Immature natural killer cell (primary cell): ENCODE results near the gene FRMPD4. TPM values are rescaled to one million over a fixed set of nuclear protein-coding genes. Genes with fewer than 3 reads are reported as not detected.

Source experiments
- DNase-seq, 3 donors: peaks; one replicate each; pipeline ENCODE4 v3.0.0; 2022; ENCODE audit warnings: mixed read lengths in 1 of 3
- H3K27ac Mint-ChIP-seq, 6 donors: one replicate each; pipeline ENCODE4 v1.8.0; 2020; ENCODE audit warnings: mixed read lengths in 6 of 6, mild to moderate bottlenecking in 5 of 6, inconsistent platforms in 4 of 6, moderate library complexity in 3 of 6
- H3K27me3 Mint-ChIP-seq, 3 donors: one replicate each; pipeline ENCODE4 v1.8.0; 2020 to 2021; ENCODE audit warnings: low read depth in 3 of 3, mild to moderate bottlenecking in 3 of 3, mixed read lengths in 3 of 3, moderate library complexity in 3 of 3, inconsistent platforms in 1 of 3
- H3K36me3 Mint-ChIP-seq, 3 donors: one replicate each; pipeline ENCODE4 v1.8.0; 2020; ENCODE audit warnings: mixed read lengths in 3 of 3, inconsistent platforms in 2 of 3, mild to moderate bottlenecking in 2 of 3
- H3K4me1 Mint-ChIP-seq, 2 donors: one replicate each; pipeline ENCODE4 v1.8.0; 2020; ENCODE audit warnings: inconsistent platforms in 2 of 2, mild to moderate bottlenecking in 2 of 2, mixed read lengths in 2 of 2, moderate library complexity in 1 of 2
- H3K4me3 Mint-ChIP-seq, 5 donors: one replicate each; pipeline ENCODE4 v1.8.0; 2020; ENCODE audit warnings: mild to moderate bottlenecking in 5 of 5, mixed read lengths in 5 of 5, inconsistent platforms in 3 of 5, moderate library complexity in 3 of 5
- H3K9me3 Mint-ChIP-seq, 6 donors: one replicate each; pipeline ENCODE4 v1.8.0; 2020; ENCODE audit warnings: mild to moderate bottlenecking in 6 of 6, mixed read lengths in 6 of 6, inconsistent platforms in 4 of 6, moderate library complexity in 3 of 6
- polyA plus RNA-seq, 3 donors: library from polyadenylated mRNA; unstranded; fragments of 300-500 nt; fragmentation: Illumina TruSeq; gene quantifications; one replicate each; pipeline ENCODE4 v1.2.3, GENCODE V29; 2021

The FRMPD4 gene
- polyA plus RNA-seq, 3 donors from 2014 or later, result not detected

DNA sequence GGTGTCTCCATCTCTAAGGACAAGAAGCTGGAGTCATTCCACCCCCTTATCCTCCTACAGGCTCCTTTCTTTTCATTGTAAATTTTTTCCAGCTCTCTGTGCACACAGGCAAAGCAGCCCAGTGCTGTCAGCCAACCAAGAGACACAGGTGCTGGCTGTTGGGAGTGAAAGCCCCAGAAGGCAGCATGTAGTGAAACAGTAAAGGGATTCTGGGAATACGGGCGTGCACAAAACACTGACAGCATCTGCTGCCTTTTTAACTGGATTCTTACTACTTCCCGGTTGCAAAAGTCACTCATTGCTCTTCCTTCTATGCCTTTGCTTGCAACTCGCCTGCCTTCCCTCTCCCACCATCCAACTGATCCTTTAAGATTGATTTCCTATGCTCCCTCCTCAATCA lies 444.4 kb downstream of the FRMPD4 start:
- H3K4me1 Mint-ChIP-seq, result no peaks in the 10 kb centered on the region
- peaks cover 0 to 4% (median 4%) of the 10 kb centered on the region in 3 donors for H3K27me3 Mint-ChIP-seq
- H3K27ac Mint-ChIP-seq, result no peak overlapping the region
- no peak overlapping the region for H3K4me3 Mint-ChIP-seq
- no peaks in the 10 kb centered on the region for H3K9me3 Mint-ChIP-seq
- no peaks in the 10 kb centered on the region for H3K36me3 Mint-ChIP-seq
- DNase-seq, result no peak

- no peak for DNase-seq
- Mint-ChIP-seq H3K4me1 (no peaks in the 10 kb centered on the region), H3K9me3 (no peaks in the 10 kb centered on the region), H3K27ac (no peak overlapping the region), H3K36me3 (no peaks in the 10 kb centered on the region), H3K4me3 (no peak overlapping the region), H3K27me3 (peaks cover 0 to 4% (median 4%) of the 10 kb centered on the region in 3 donors)
Measured at GRCh38 chrX:12583543-12583942, 445.3 kb downstream of the FRMPD4 start.

DNA sequence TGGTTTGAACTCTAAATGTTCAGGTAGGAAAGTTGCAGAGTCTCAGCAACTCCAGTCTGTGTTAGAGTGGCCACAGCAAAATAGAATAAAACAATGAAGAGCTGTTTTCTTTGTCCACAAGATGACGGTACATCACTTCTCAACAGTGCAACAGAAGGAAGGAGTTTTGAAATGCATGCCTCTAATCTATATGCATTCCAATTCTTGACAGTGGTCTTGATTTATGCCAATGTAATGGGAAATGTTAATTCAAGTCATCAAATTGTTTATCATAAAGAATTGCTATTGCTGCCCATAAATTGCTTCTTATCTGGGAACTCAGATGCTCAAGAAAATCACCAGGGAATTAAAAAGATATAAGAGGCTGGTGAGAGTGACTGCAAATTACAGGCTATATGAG lies 457.4 kb downstream of the FRMPD4 start:
- no peak overlapping the region for H3K27ac Mint-ChIP-seq
- H3K36me3 Mint-ChIP-seq, result no peaks in the 10 kb centered on the region
- H3K9me3 Mint-ChIP-seq, result no peaks in the 10 kb centered on the region
- no peaks in the 10 kb centered on the region for H3K4me1 Mint-ChIP-seq
- DNase-seq, result no peak
- H3K27me3 Mint-ChIP-seq, result peaks cover 0 to 3% (median 0%) of the 10 kb centered on the region in 3 donors
- no peak overlapping the region for H3K4me3 Mint-ChIP-seq

DNA sequence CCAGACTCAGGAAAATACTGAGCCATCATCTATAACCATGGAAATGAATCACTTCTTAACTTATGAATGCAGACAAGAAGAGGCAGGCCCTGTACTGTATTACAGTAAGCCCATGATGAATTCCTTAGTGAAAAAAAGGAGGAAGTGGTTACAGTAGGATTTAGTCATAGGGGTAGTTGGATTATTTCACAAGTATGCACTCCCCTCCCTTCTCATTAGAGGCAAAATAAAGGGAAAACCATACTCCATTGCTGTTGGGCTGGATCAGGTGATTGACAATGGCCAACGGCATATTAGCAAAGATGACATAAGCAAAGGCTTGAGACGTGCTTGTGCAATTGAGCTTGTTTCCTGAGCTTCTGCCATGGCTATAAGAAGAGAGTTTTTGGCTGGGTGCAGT lies 471.8 kb downstream of the FRMPD4 start:
- Mint-ChIP-seq H3K27me3 (peaks cover 0 to 12% (median 8%) of the 10 kb centered on the region in 3 donors), H3K27ac (no peak overlapping the region), H3K4me3 (no peak overlapping the region), H3K36me3 (no peaks in the 10 kb centered on the region), H3K4me1 (no peaks in the 10 kb centered on the region), H3K9me3 (no peaks in the 10 kb centered on the region)
- no peak for DNase-seq

DNA sequence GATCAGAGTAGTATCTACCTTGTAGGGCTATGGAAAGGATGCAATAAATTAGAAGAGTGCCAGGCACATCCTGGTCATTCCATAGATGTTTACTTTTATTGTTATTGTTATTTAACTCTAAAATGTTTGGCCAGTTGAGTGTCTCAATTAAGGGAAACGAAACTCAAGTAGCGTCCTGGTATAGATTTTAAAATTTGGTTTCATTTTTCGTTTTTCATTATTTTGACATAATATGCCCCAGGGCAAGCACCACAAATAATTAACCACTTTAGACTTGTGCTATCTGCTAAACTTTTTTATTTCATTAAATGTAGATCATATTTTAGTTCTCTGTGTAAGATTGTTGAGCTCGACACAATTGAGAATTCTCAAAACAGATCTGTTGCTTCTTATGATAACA lies 473.2 kb downstream of the FRMPD4 start:
- Mint-ChIP-seq H3K36me3 (no peaks in the 10 kb centered on the region), H3K27me3 (peaks cover 0 to 10% (median 3%) of the 10 kb centered on the region in 3 donors)

GRCh38 chrX:12614266-12614665 lies 476.0 kb downstream of the FRMPD4 start:
- H3K4me1 Mint-ChIP-seq, result no peaks in the 10 kb centered on the region
- no peak for DNase-seq
- H3K27ac Mint-ChIP-seq, result no peak overlapping the region
- no peak overlapping the region for H3K4me3 Mint-ChIP-seq
- no peaks in the 10 kb centered on the region for H3K36me3 Mint-ChIP-seq
- H3K27me3 Mint-ChIP-seq, result peaks cover 0 to 9% (median 0%) of the 10 kb centered on the region in 3 donors
- H3K9me3 Mint-ChIP-seq, result no peaks in the 10 kb centered on the region

More for the DNA sequence above, 473.2 kb downstream of the FRMPD4 start:
- H3K4me3 Mint-ChIP-seq, result no peak overlapping the region
- no peaks in the 10 kb centered on the region for H3K9me3 Mint-ChIP-seq
- no peak for DNase-seq
- H3K4me1 Mint-ChIP-seq, result no peaks in the 10 kb centered on the region
- H3K27ac Mint-ChIP-seq, result no peak overlapping the region

DNA sequence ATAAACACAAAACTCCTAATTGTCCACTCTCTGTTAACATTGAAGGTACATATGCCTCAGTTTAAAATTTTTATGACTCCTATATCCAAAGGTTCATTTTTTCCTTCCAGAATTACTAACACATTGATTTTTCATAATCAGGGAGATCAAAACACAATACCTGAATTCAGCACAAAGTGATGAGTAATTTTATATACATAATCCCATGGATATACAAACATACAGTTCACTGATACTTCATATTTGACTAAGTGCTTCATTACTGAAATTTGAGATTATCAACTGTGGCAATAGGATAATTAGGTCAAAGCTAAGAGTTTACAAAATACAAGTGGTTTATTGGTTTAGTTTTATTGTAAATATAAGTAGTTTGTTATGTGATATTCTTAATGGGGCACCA lies 476.8 kb downstream of the FRMPD4 start:
- Mint-ChIP-seq H3K27ac (no peak overlapping the region), H3K4me1 (no peaks in the 10 kb centered on the region), H3K36me3 (no peaks in the 10 kb centered on the region), H3K27me3 (peaks cover 0 to 10% (median 0%) of the 10 kb centered on the region in 3 donors), H3K4me3 (no peak overlapping the region), H3K9me3 (no peaks in the 10 kb centered on the region)
- DNase-seq, result no peak

DNA sequence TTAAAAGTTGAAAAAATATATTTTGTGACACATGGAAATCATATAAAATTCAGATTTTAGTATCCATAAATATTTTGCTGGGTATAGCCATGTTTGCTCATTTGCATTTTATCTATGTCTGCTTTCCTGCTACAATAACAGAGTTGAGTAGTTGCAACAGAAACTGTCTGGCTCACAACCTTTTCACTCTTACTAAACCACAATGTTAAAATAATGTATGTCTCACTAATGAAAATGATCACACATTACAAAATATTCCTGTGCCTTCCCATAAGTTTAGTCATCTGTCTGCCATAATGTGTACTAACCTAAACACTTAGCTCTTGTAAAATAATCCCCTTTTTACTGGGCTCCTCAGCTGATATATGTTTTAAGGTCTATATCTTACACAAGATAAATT lies 479.0 kb downstream of the FRMPD4 start:
- Mint-ChIP-seq H3K4me3 (no peak overlapping the region), H3K27ac (no peak overlapping the region), H3K9me3 (peaks cover 0 to 8% (median 5%) of the 10 kb centered on the region in 6 donors), H3K4me1 (no peaks in the 10 kb centered on the region), H3K36me3 (no peaks in the 10 kb centered on the region), H3K27me3 (peaks cover 0 to 9% (median 0%) of the 10 kb centered on the region in 3 donors)
- DNase-seq, result no peak

DNA sequence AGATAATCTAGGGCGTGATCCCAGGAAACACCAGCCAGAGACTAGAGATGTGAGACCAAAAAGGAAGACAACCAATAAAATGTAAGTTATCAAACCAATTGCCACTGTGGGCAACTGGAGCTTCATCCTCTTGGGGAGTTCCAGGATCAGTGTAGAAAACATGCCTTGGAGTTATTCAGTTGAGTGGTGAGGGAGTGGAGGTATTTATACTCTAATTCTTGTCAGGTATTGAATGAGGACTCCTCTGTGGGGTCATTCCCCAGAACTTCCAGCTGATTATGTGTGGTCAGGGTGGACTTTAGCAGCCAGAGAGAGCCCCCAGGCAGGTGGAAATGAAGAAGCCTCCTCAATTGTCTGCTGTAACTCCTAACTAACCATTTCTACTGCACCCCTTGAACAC lies 509.0 kb downstream of the FRMPD4 start:
- Mint-ChIP-seq H3K4me1 (no peaks in the 10 kb centered on the region), H3K27me3 (peaks cover 3 to 9% (median 3%) of the 10 kb centered on the region in 3 donors), H3K27ac (no peak overlapping the region)

DNA sequence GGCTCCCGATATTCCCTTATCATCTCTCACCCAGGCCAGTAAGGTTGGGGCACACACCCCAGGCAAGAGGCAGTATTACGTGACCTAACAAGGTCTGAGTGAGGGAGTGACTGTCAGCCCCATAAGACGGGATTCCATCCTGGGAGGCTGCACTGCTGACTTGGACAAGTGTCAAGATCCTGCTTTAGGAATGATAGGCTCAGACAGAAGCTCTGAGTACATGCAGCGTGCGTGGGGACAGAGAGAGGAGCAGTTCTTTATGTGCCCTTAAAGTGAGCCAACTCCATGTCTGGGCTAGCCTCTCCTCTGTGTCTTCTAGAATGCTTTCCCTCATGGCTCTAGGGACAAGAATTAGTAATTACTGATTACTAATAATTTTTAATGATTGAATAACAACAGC lies 510.7 kb downstream of the FRMPD4 start:
- Mint-ChIP-seq H3K36me3 (no peaks in the 10 kb centered on the region), H3K4me3 (no peak overlapping the region), H3K27ac (no peak overlapping the region), H3K4me1 (no peaks in the 10 kb centered on the region), H3K9me3 (peaks cover 0 to 2% (median 0%) of the 10 kb centered on the region in 6 donors), H3K27me3 (peaks cover 2 to 8% (median 3%) of the 10 kb centered on the region in 3 donors)
- no peak for DNase-seq

More for the DNA sequence above, 509.0 kb downstream of the FRMPD4 start:
- Mint-ChIP-seq H3K4me3 (no peak overlapping the region), H3K36me3 (no peaks in the 10 kb centered on the region), H3K9me3 (peaks cover 0 to 2% (median 0%) of the 10 kb centered on the region in 6 donors)
- no peak for DNase-seq

- Mint-ChIP-seq H3K36me3 (no peaks in the 10 kb centered on the region), H3K27ac (no peak overlapping the region), H3K4me3 (no peak overlapping the region), H3K9me3 (peaks cover 0 to 5% (median 0%) of the 10 kb centered on the region in 6 donors), H3K27me3 (peaks cover 0 to 5% (median 3%) of the 10 kb centered on the region in 3 donors), H3K4me1 (peaks cover 0 to 8% of the 10 kb centered on the region in 2 donors)
- no peak for DNase-seq
Measured at GRCh38 chrX:12657433-12657832, 519.2 kb downstream of the FRMPD4 start.

DNA sequence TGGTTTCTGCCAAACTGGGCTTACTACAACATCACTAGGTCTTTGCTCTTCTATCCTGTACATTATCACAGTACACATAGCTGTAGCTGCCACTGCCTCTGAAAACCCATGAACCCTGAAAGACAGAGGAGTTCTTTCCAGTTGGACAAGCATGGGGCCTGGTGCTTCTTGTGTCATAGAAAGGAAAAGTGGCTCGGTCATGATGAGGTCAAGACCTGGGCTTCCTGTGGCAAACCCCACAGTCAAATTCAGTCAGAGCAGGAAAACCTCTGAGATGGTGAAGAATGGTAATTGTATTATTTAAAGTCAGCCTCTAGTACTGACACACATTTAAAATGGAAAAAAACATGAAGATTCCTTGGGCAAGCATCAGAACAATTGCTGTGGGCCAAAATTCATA lies 519.6 kb downstream of the FRMPD4 start:
- Mint-ChIP-seq H3K4me1 (peaks cover 0 to 8% of the 10 kb centered on the region in 2 donors), H3K36me3 (no peaks in the 10 kb centered on the region), H3K27me3 (peaks cover 0 to 5% (median 3%) of the 10 kb centered on the region in 3 donors), H3K9me3 (peaks cover 0 to 5% (median 0%) of the 10 kb centered on the region in 6 donors), H3K4me3 (no peak overlapping the region), H3K27ac (no peak overlapping the region)
- DNase-seq, result no peak

GRCh38 chrX:12661464-12661863 lies 523.2 kb downstream of the FRMPD4 start:
- Mint-ChIP-seq H3K27ac (no peak overlapping the region), H3K4me1 (peaks cover 0 to 8% of the 10 kb centered on the region in 2 donors), H3K36me3 (no peaks in the 10 kb centered on the region), H3K4me3 (no peak overlapping the region), H3K9me3 (peaks cover 0 to 18% (median 0%) of the 10 kb centered on the region in 6 donors), H3K27me3 (peaks cover 0 to 20% (median 3%) of the 10 kb centered on the region in 3 donors)
- no peak for DNase-seq

- DNase-seq, result no peak
- Mint-ChIP-seq H3K36me3 (no peaks in the 10 kb centered on the region), H3K9me3 (no peaks in the 10 kb centered on the region), H3K27ac (no peak overlapping the region), H3K4me1 (no peaks in the 10 kb centered on the region), H3K27me3 (peaks cover 8 to 10% (median 10%) of the 10 kb centered on the region in 3 donors), H3K4me3 (no peak overlapping the region)
Measured at GRCh38 chrX:12672367-12673106, 534.3 kb downstream of the FRMPD4 start.

DNA sequence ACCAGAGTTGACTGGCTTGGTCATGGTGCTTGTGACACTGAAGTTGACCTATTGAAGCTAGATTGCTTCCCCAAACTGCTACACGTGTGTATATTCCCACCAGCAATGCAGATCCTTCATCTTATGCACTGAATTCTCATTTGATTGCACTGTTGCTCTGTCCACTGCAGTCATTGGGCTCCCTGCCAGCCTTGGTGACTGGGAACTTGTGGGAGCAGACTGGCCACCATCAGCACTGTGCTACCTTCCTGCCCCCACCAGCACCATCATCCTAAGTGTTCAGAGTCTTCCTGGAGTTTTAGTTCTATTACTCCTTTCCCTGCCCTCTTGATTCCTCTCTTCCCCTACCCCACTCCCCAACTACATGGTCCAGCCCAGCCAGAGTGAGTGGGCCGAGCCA lies 535.2 kb downstream of the FRMPD4 start:
- no peak for DNase-seq
- Mint-ChIP-seq H3K4me3 (no peak overlapping the region), H3K27me3 (peaks cover 8 to 13% (median 10%) of the 10 kb centered on the region in 3 donors), H3K9me3 (no peaks in the 10 kb centered on the region), H3K36me3 (no peaks in the 10 kb centered on the region), H3K27ac (no peak overlapping the region), H3K4me1 (no peaks in the 10 kb centered on the region)
